GM12878 (cell line): Measurements from ENCODE around the gene MAPKAP1. TPM values are rescaled to one million over a fixed set of nuclear protein-coding genes. Genes with fewer than 3 reads are reported as not detected.

ENCODE experiments used
- ATAC-seq: fragments of 200-7000 bp; cut with Tn5 transposase; 3 replicates; pipeline ENCODE4 v1.9.1; 2020; ENCODE audit warnings: mild to moderate bottlenecking, moderate library complexity
- BruUV-seq: library from RNA; stranded (reverse); fragments of 400-500 nt; replicated peaks from 2 replicates; lab custom pipeline; 2021; lab: Mats Ljungman, UMichigan
- CTCF ChIA-PET: fragments of 300-600 bp; sonication (Branson Sonifier 250); formaldehyde crosslinking; extraction: SDS; loops from one replicate; lab custom pipeline; 2021; ENCODE audit warnings: inconsistent platforms; lab: Yijun Ruan, JAX
- POLR2A ChIA-PET: fragments of 350-600 bp; formaldehyde crosslinking; extraction: SDS; loops from one replicate; lab custom pipeline; 2021; ENCODE audit warnings: inconsistent platforms; lab: Charles Lee
- RAD21 ChIA-PET: fragments of 300-600 bp; sonication (Branson Sonifier 250); formaldehyde crosslinking; loops from one replicate; lab custom pipeline; 2023; ENCODE audit warnings: antibody characterized with exemption; ENCODE audit not compliant: unreplicated experiment; lab: Charles Lee
- SMC1A ChIA-PET: fragments of 300-600 bp; sonication (Branson Sonifier 250); formaldehyde crosslinking; loops from one replicate; lab custom pipeline; 2023; ENCODE audit not compliant: unreplicated experiment, uncharacterized antibody; lab: Charles Lee
- DNase-seq: peaks from one replicate; pipeline ENCODE4 v3.0.0-alpha.2; 2011; ENCODE audit warnings: low read depth, low spot score
- FAIRE-seq: peaks from 3 replicates; lab custom pipeline; 2011; peaks lifted over from hg19 to GRCh38; lab: Jason Lieb, UNC
- H2AFZ ChIP-seq: 2 replicates; pipeline ENCODE4 v1.6.0; 2011; ENCODE audit warnings: low read depth, low read length, control low read depth; ENCODE audit not compliant: control insufficient read depth
- H3K27ac ChIP-seq: 2 replicates; pipeline ENCODE4 v1.5.1; 2011; ENCODE audit warnings: control low read depth; ENCODE audit not compliant: control insufficient read depth, insufficient read depth
- H3K27me3 ChIP-seq, 2 experiments: replicated peaks in 1 of 2; 2 replicates each; pipeline versions ENCODE4 v1.6.0 to v1.6.1; 2011; ENCODE audit warnings: low read length in 1 of 2; ENCODE audit not compliant: control insufficient read depth in 2 of 2, insufficient read depth in 2 of 2
- H3K36me3 ChIP-seq, 2 experiments: 2 replicates each; pipeline ENCODE4 v1.5.1; 2011; ENCODE audit warnings: low read length in 1 of 2; ENCODE audit not compliant: control insufficient read depth in 2 of 2, insufficient read depth in 2 of 2
- H3K4me1 ChIP-seq: 2 replicates; pipeline ENCODE4 v1.6.1; 2011; ENCODE audit warnings: mild to moderate bottlenecking, low read length, moderate library complexity, mixed read lengths; ENCODE audit not compliant: control insufficient read depth, insufficient read depth
- H3K4me2 ChIP-seq: 2 replicates; pipeline ENCODE4 v1.6.0; 2011; ENCODE audit warnings: control low read depth; ENCODE audit not compliant: control insufficient read depth, insufficient read depth
- H3K4me3 ChIP-seq: fragments of 200-600 bp; sonication (generic); 2 replicates; pipeline ENCODE4 v1.5.1; 2016
- H3K79me2 ChIP-seq: 2 replicates; pipeline ENCODE4 v1.6.0; 2011; ENCODE audit warnings: low read length; ENCODE audit not compliant: control insufficient read depth, insufficient read depth
- H3K9ac ChIP-seq: 2 replicates; pipeline ENCODE4 v1.8.0; 2011; ENCODE audit warnings: low read length, control low read depth, mixed read lengths; ENCODE audit not compliant: control insufficient read depth, insufficient read depth
- H3K9me3 ChIP-seq: replicated peaks from 3 replicates; pipeline ENCODE4 v1.5.1; 2011; ENCODE audit warnings: mild to moderate bottlenecking, low read length; ENCODE audit not compliant: control insufficient read depth, insufficient read depth
- H4K20me1 ChIP-seq: 2 replicates; pipeline ENCODE4 v1.6.0; 2011; ENCODE audit not compliant: control insufficient read depth, insufficient read depth
- CBX5 ChIP-seq: sonication (generic); IDR thresholded peaks from 2 replicates; pipeline ENCODE4 v1.6.1; 2016; ENCODE audit warnings: low read depth, moderate library complexity, mild to moderate bottlenecking, inconsistent platforms
- EZH2 ChIP-seq: IDR thresholded peaks from 2 replicates; pipeline ENCODE4 v1.6.1; 2012; ENCODE audit warnings: low read depth, mild to moderate bottlenecking, control low read depth, inconsistent platforms, low read length, borderline replicate concordance; ENCODE audit not compliant: control insufficient read depth
- IKZF1 ChIP-seq: fragments of 450-650 bp; conservative IDR thresholded peaks from 2 replicates; pipeline ENCODE4 v1.6.1; 2017; ENCODE audit warnings: antibody characterized with exemption, mild to moderate bottlenecking
- MTA2 ChIP-seq: fragments of 450-650 bp; IDR thresholded peaks from 2 replicates; pipeline ENCODE4 v1.6.1; 2016; ENCODE audit warnings: low read depth, mild to moderate bottlenecking, moderate library complexity
- MYC ChIP-seq: IDR thresholded peaks from 2 replicates; pipeline ENCODE4 v1.6.1; 2011; ENCODE audit warnings: mild to moderate bottlenecking, low read length, moderate library complexity, inconsistent platforms; ENCODE audit not compliant: insufficient read depth, insufficient replicate concordance, insufficient read length, severe bottlenecking
- RELA ChIP-seq: fragments of 450-650 bp; IDR thresholded peaks from 2 replicates; pipeline ENCODE4 v1.8.0; 2014; ENCODE audit warnings: borderline replicate concordance; ENCODE audit not compliant: partially characterized antibody
- SMAD5 ChIP-seq: IDR thresholded peaks from 2 replicates; pipeline ENCODE4 v1.6.1; 2016; ENCODE audit warnings: antibody characterized with exemption, low read depth
- STAT1 ChIP-seq: fragments of 450-650 bp; conservative IDR thresholded peaks from 2 replicates; pipeline ENCODE4 v1.6.1; 2014; ENCODE audit warnings: antibody characterized with exemption, mild to moderate bottlenecking
- ZNF217 ChIP-seq: fragments of 450-650 bp; IDR thresholded peaks from 2 replicates; pipeline ENCODE4 v1.6.1; 2017; ENCODE audit warnings: antibody characterized with exemption, mild to moderate bottlenecking
- ZNF274 ChIP-seq: IDR thresholded peaks from one replicate; pipeline ENCODE4 v1.8.0; 2011; ENCODE audit not compliant: insufficient read length, insufficient read depth
- ZNF384 ChIP-seq: IDR thresholded peaks from 2 replicates; pipeline ENCODE4 v1.6.1; 2012; ENCODE audit warnings: low read depth, mild to moderate bottlenecking, low read length, improper control_type of control experiment, borderline replicate concordance
- WGBS: methylation state at CpG from one replicate; pipeline ENCODE4 v1.1.6; 2016; ENCODE audit warnings: low lambda C conversion rate; ENCODE audit not compliant: insufficient replicate concordance, insufficient coverage; ENCODE audit errors: missing lambda C conversion rate; 5-methylcytosine and 5-hydroxymethylcytosine counted together
- in situ Hi-C: fragments of 300-500 bp; cut with MboI; formaldehyde crosslinking; loops from 9 replicates; pipeline ENCODE4 v1.14.3; 2018; ENCODE audit warnings: mixed read lengths
- intact Hi-C: fragments of 100-400 bp; cut with micrococcal nuclease; formaldehyde crosslinking; loops from one replicate; pipeline ENCODE4 v1.14.2; 2022; ENCODE audit not compliant: unreplicated experiment
- polyA plus RNA-seq, 11 experiments: library from polyadenylated mRNA; depleted of rRNA in 4 of 11; unstranded in 6 of 11; stranded (reverse) in 5 of 11; fragments of >200 nt; fragmentation: Nextera tagmentation in 4 of 11; fragmentation: Illumina TruSeq in 1 of 11; extraction: Ambion mirVana in 4 of 11; extraction: Trizol in 1 of 11; gene quantifications; 1 replicate in 1 of 11; 2 replicates in 10 of 11; pipeline versions ENCODE4 v1.2.1 to v1.2.3, GENCODE V29; 2011 to 2016; ENCODE audit warnings: inconsistent platforms in 2 of 11, missing spikeins in 2 of 11, low read depth in 1 of 11
- total RNA-seq, 4 experiments: library from RNA; depleted of rRNA in 3 of 4; stranded (reverse); fragments of >200 nt in 3 of 4; fragmentation: Illumina TruSeq in 1 of 4; extraction: Trizol in 1 of 4; gene quantifications; 2 replicates each; pipeline versions ENCODE4 v1.2.1 to v1.2.3, GENCODE V29; 2013 to 2021
- TF ChIP-seq, protein P1 (sequence below): fragments of 450-650 bp; IDR thresholded peaks from 2 replicates; pipeline ENCODE4 v1.6.1; 2018; ENCODE audit warnings: borderline replicate concordance, mild to moderate bottlenecking; ENCODE audit not compliant: partially characterized antibody
- TF ChIP-seq, protein P2 (sequence below): fragments of 150-350 bp; IDR thresholded peaks from 2 replicates; pipeline ENCODE4 v1.6.1; 2016; ENCODE audit warnings: low read depth, low read length
- TF ChIP-seq, protein P3 (sequence below): fragments of 450-650 bp; IDR thresholded peaks from 2 replicates; pipeline ENCODE4 v1.6.1; 2017; ENCODE audit warnings: low read depth, mild to moderate bottlenecking, moderate library complexity
- TF ChIP-seq, protein P4 (sequence below): IDR thresholded peaks from 2 replicates; pipeline ENCODE4 v1.6.1; 2011; ENCODE audit warnings: mild to moderate bottlenecking, low read depth, low read length, moderate library complexity; ENCODE audit not compliant: insufficient replicate concordance

MAPKAP1 gene
- total and polyA plus RNA-seq, 10 of the 15 experiments (the other 5 are each of a cell fraction or from before 2014, with no cell fraction given): 5.1 to 188 (median 105) TPM

DNA sequence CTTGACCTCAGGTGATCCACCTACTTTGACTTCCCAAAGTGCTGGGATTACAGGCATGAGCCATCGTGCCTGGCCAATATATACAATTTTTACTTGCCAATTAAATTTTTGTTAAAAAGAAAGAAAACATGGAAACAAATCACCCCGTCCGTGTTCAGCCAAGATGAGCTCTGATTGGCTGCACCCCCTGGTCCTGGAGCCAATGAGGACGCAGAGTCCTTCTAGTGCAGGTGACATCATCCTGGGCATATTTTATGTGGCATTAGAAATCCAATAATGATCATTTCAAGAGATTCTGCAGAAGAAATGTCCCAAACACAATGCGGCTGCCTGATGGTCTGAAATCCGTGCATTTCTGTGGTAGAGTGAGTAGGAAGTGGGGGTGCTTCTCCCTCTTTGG, 285.8 kb downstream of the MAPKAP1 start (continued):
- TF ChIP-seq, protein P1, sequence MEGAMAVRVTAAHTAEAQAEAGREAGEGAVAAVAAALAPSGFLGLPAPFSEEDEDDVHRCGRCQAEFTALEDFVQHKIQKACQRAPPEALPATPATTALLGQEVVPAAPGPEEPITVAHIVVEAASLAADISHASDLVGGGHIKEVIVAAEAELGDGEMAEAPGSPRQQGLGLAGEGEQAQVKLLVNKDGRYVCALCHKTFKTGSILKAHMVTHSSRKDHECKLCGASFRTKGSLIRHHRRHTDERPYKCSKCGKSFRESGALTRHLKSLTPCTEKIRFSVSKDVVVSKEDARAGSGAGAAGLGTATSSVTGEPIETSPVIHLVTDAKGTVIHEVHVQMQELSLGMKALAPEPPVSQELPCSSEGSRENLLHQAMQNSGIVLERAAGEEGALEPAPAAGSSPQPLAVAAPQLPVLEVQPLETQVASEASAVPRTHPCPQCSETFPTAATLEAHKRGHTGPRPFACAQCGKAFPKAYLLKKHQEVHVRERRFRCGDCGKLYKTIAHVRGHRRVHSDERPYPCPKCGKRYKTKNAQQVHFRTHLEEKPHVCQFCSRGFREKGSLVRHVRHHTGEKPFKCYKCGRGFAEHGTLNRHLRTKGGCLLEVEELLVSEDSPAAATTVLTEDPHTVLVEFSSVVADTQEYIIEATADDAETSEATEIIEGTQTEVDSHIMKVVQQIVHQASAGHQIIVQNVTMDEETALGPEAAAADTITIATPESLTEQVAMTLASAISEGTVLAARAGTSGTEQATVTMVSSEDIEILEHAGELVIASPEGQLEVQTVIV: no peak
- TF ChIP-seq RELA: no peak
- no peak for TF ChIP-seq MTA2
- TF ChIP-seq, protein P2, sequence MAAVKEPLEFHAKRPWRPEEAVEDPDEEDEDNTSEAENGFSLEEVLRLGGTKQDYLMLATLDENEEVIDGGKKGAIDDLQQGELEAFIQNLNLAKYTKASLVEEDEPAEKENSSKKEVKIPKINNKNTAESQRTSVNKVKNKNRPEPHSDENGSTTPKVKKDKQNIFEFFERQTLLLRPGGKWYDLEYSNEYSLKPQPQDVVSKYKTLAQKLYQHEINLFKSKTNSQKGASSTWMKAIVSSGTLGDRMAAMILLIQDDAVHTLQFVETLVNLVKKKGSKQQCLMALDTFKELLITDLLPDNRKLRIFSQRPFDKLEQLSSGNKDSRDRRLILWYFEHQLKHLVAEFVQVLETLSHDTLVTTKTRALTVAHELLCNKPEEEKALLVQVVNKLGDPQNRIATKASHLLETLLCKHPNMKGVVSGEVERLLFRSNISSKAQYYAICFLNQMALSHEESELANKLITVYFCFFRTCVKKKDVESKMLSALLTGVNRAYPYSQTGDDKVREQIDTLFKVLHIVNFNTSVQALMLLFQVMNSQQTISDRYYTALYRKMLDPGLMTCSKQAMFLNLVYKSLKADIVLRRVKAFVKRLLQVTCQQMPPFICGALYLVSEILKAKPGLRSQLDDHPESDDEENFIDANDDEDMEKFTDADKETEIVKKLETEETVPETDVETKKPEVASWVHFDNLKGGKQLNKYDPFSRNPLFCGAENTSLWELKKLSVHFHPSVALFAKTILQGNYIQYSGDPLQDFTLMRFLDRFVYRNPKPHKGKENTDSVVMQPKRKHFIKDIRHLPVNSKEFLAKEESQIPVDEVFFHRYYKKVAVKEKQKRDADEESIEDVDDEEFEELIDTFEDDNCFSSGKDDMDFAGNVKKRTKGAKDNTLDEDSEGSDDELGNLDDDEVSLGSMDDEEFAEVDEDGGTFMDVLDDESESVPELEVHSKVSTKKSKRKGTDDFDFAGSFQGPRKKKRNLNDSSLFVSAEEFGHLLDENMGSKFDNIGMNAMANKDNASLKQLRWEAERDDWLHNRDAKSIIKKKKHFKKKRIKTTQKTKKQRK: no peak

DNA sequence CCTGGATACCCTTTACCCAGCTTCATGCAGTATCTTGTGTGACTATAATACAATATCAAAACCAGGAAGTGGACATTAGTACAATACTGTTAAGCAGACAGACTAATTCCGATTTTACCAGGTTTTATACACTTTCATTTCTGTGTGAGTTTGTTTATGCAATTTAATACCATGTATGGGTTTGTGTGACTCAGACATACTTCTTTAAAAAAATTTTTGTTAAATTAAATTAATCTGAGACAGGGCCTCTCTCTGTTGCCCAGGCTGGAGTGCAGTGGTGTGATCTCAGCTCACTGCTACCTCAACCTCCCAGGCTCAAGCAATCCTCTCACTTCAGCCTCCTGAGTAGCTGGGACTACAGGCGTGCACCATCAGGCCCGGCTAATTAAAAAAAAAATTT, 288.6 kb downstream of the MAPKAP1 start:
- Histone ChIP-seq H3K9me3 (no peaks in the 10 kb centered on the region), H3K4me3 (no peak overlapping the region), H3K79me2 (no peaks in the 10 kb centered on the region), H3K27ac (no peak overlapping the region), H4K20me1 (no peaks in the 10 kb centered on the region), H3K9ac (no peak overlapping the region), H3K36me3 (no peaks in the 10 kb centered on the region), H2AFZ (no peak overlapping the region), H3K4me1 (no peaks in the 10 kb centered on the region), H3K27me3 (no peaks in the 10 kb centered on the region), H3K4me2 (no peak overlapping the region)
- RAD21 ChIA-PET: interaction anchor here (1.2 kb wide), 1 partner anchor 10 kb away, joined by 5 read pairs; no protein-coding TSS in a partner anchor
- DNase-seq (no peak), FAIRE-seq (no peak), ATAC-seq (no peak)
- CTCF ChIA-PET: interaction anchor here (0.6 kb wide), 1 partner anchor 9 kb away, joined by 3 read pairs; no protein-coding TSS in a partner anchor
- POLR2A ChIA-PET: no interaction called here
- SMC1A ChIA-PET: no interaction called here
- intact Hi-C loops (no loop called here), in situ Hi-C loops (no loop called here)
- 36% methylated on average over 3 of the region's 3 CpGs for WGBS
- BruUV-seq: no TSS peak
- TF ChIP-seq ZNF274 (no peak), STAT1 (no peak), EZH2 (no peak), ZNF217 (no peak), IKZF1 (no peak), ZNF384 (no peak), MYC (no peak), MTA2 (no peak), SMAD5 (no peak), CBX5 (no peak)
- TF ChIP-seq, protein P3, sequence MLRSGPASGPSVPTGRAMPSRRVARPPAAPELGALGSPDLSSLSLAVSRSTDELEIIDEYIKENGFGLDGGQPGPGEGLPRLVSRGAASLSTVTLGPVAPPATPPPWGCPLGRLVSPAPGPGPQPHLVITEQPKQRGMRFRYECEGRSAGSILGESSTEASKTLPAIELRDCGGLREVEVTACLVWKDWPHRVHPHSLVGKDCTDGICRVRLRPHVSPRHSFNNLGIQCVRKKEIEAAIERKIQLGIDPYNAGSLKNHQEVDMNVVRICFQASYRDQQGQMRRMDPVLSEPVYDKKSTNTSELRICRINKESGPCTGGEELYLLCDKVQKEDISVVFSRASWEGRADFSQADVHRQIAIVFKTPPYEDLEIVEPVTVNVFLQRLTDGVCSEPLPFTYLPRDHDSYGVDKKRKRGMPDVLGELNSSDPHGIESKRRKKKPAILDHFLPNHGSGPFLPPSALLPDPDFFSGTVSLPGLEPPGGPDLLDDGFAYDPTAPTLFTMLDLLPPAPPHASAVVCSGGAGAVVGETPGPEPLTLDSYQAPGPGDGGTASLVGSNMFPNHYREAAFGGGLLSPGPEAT: no peak
- TF ChIP-seq, protein P4, sequence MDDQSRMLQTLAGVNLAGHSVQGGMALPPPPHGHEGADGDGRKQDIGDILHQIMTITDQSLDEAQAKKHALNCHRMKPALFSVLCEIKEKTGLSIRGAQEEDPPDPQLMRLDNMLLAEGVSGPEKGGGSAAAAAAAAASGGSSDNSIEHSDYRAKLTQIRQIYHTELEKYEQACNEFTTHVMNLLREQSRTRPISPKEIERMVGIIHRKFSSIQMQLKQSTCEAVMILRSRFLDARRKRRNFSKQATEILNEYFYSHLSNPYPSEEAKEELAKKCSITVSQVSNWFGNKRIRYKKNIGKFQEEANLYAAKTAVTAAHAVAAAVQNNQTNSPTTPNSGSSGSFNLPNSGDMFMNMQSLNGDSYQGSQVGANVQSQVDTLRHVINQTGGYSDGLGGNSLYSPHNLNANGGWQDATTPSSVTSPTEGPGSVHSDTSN: no peak
